ENCODE data around the gene TMEM267. TPM values are rescaled to one million over a fixed set of nuclear protein-coding genes. Genes with fewer than 3 reads are reported as not detected.
"Not testable (repeated sequence)": the region's sequence is repeated elsewhere in the genome, so short reads cannot be mapped to it uniquely, and the experiment has no call there.

The TMEM267 gene
- polyA plus RNA-seq, 3 donors: 4.4 to 13.9 (median 11.8) TPM

- H3K4me3 Mint-ChIP-seq: no peak overlapping the region
- Histone ChIP-seq H3K4me3 (replicated peaks in 1 of 3; ENCODE audit: low read depth in 2 of 3, low read length in 3 of 3) (no peak overlapping the region), H2AFZ (ENCODE audit: insufficient read depth, low read depth, low read length, poor library complexity, severe bottlenecking) (no peak overlapping the region), H3K27ac (ENCODE audit: low read depth in 1 of 2, low read length in 2 of 2) (no peak overlapping the region), H3K9ac (ENCODE audit: insufficient read depth, low read length, poor library complexity, severe bottlenecking) (no peak overlapping the region), H3K27me3 (ENCODE audit: control insufficient read depth in 2 of 2, insufficient read depth in 2 of 2, low read length in 2 of 2) (no peaks in the 10 kb centered on the region), H3K4me1 (ENCODE audit: control insufficient read depth in 1 of 2, insufficient read depth in 2 of 2, low read length in 2 of 2) (no peaks in the 10 kb centered on the region), H3K79me2 (ENCODE audit: insufficient read depth, low read length) (no peaks in the 10 kb centered on the region), H3K9me3 (replicated peaks in 1 of 2; ENCODE audit: control insufficient read depth in 1 of 2, insufficient read depth in 1 of 2, low read length in 2 of 2) (peaks cover 4 to 20% of the 10 kb centered on the region in 2 donors), H3K36me3 (replicated peaks in 1 of 2; ENCODE audit: control insufficient read depth in 1 of 2, insufficient read depth in 2 of 2, low read length in 2 of 2) (peaks cover 0 to 9% of the 10 kb centered on the region in 2 donors), H4K20me1 (ENCODE audit: insufficient read depth, low read length) (no peaks in the 10 kb centered on the region), H3K4me2 (replicated peaks; ENCODE audit: extremely low read depth, low read length, poor library complexity, severe bottlenecking) (no peak overlapping the region)
- H3K4me1 Mint-ChIP-seq: no peaks in the 10 kb centered on the region
- peaks cover 20 to 31% of the 10 kb centered on the region in 2 donors for H3K36me3 Mint-ChIP-seq
- TF ChIP-seq CTCF (IDR thresholded peaks at IDR 0.05): no peak
- DNase-seq: no peak
- 100% methylated on average over 1 of the region's 1 CpG for WGBS (ENCODE audit: insufficient coverage)
- H3K27me3 Mint-ChIP-seq (ENCODE audit: low read depth in 3 of 3): peaks cover 0 to 1% (median 0%) of the 10 kb centered on the region in 3 donors
- intact Hi-C loops (cut with micrococcal nuclease): no loop called here
- no peak overlapping the region for H3K27ac Mint-ChIP-seq
- H3K9me3 Mint-ChIP-seq: peaks cover 4 to 38% (median 21%) of the 10 kb centered on the region in 7 donors
Observed at GRCh38 chr5:43461066-43461465, 22.6 kb downstream of the TMEM267 start.

- Mint-ChIP-seq H3K4me1 (no peaks in the 10 kb centered on the region), H3K27ac (no peak overlapping the region), H3K9me3 (peaks cover 2 to 23% (median 14%) of the 10 kb centered on the region in 7 donors), H3K27me3 (ENCODE audit: low read depth in 3 of 3) (peaks cover 0 to 2% (median 1%) of the 10 kb centered on the region in 3 donors), H3K4me3 (no peak overlapping the region), H3K36me3 (peaks cover 19 to 27% of the 10 kb centered on the region in 2 donors)
- Histone ChIP-seq H3K79me2 (ENCODE audit: insufficient read depth, low read length) (no peaks in the 10 kb centered on the region), H3K4me2 (replicated peaks; ENCODE audit: extremely low read depth, low read length, poor library complexity, severe bottlenecking) (no peak overlapping the region), H3K27ac (ENCODE audit: low read depth in 1 of 2, low read length in 2 of 2) (no peak overlapping the region), H3K9ac (ENCODE audit: insufficient read depth, low read length, poor library complexity, severe bottlenecking) (no peak overlapping the region), H4K20me1 (ENCODE audit: insufficient read depth, low read length) (no peaks in the 10 kb centered on the region), H3K4me3 (replicated peaks in 1 of 3; ENCODE audit: low read depth in 2 of 3, low read length in 3 of 3) (no peak overlapping the region), H3K27me3 (ENCODE audit: control insufficient read depth in 2 of 2, insufficient read depth in 2 of 2, low read length in 2 of 2) (no peaks in the 10 kb centered on the region), H2AFZ (ENCODE audit: insufficient read depth, low read depth, low read length, poor library complexity, severe bottlenecking) (no peak overlapping the region), H3K4me1 (ENCODE audit: control insufficient read depth in 1 of 2, insufficient read depth in 2 of 2, low read length in 2 of 2) (no peaks in the 10 kb centered on the region), H3K36me3 (replicated peaks in 1 of 2; ENCODE audit: control insufficient read depth in 1 of 2, insufficient read depth in 2 of 2, low read length in 2 of 2) (peaks cover 0 to 9% of the 10 kb centered on the region in 2 donors), H3K9me3 (replicated peaks in 1 of 2; ENCODE audit: control insufficient read depth in 1 of 2, insufficient read depth in 1 of 2, low read length in 2 of 2) (peaks cover 4 to 16% of the 10 kb centered on the region in 2 donors)
- TF ChIP-seq CTCF (IDR thresholded peaks at IDR 0.05): no peak
- DNase-seq: no peak
- 80% methylated on average over 1 of the region's 3 CpGs for WGBS (ENCODE audit: insufficient coverage)
- intact Hi-C loops (cut with micrococcal nuclease): no loop called here
Observed at GRCh38 chr5:43456556-43456955, 27.1 kb downstream of the TMEM267 start.

- H3K27ac ChIP-seq (ENCODE audit: low read depth in 1 of 2, low read length in 2 of 2); H3K27me3 Mint-ChIP-seq (ENCODE audit: low read depth in 3 of 3); H3K27ac Mint-ChIP-seq; H2AFZ ChIP-seq (ENCODE audit: insufficient read depth, low read depth, low read length, poor library complexity, severe bottlenecking); H3K79me2 ChIP-seq (ENCODE audit: insufficient read depth, low read length); DNase-seq; intact Hi-C loops (cut with micrococcal nuclease); H4K20me1 ChIP-seq (ENCODE audit: insufficient read depth, low read length); H3K4me2 ChIP-seq (replicated peaks; ENCODE audit: extremely low read depth, low read length, poor library complexity, severe bottlenecking); H3K27me3 ChIP-seq (ENCODE audit: control insufficient read depth in 2 of 2, insufficient read depth in 2 of 2, low read length in 2 of 2); H3K4me1 ChIP-seq (ENCODE audit: control insufficient read depth in 1 of 2, insufficient read depth in 2 of 2, low read length in 2 of 2); H3K4me3 ChIP-seq (replicated peaks in 1 of 3; ENCODE audit: low read depth in 2 of 3, low read length in 3 of 3); H3K9me3 ChIP-seq (replicated peaks in 1 of 2; ENCODE audit: control insufficient read depth in 1 of 2, insufficient read depth in 1 of 2, low read length in 2 of 2); H3K9ac ChIP-seq (ENCODE audit: insufficient read depth, low read length, poor library complexity, severe bottlenecking); H3K4me3 Mint-ChIP-seq: not testable (repeated sequence)
- Mint-ChIP-seq H3K4me1 (peaks cover 10% of the 10 kb centered on the region), H3K36me3 (peaks cover 17 to 19% of the 10 kb centered on the region in 2 donors), H3K9me3 (peaks cover 18 to 43% (median 24%) of the 10 kb centered on the region in 7 donors)
- peaks cover 5 to 12% of the 10 kb centered on the region in 2 donors for H3K36me3 ChIP-seq (replicated peaks in 1 of 2; ENCODE audit: control insufficient read depth in 1 of 2, insufficient read depth in 2 of 2, low read length in 2 of 2)
Observed at GRCh38 chr5:43441575-43441974, 42.1 kb downstream of the TMEM267 start.
